ENCODE measurements around the gene PROCA1. TPM values are rescaled to one million over a fixed set of nuclear protein-coding genes. Genes with fewer than 3 reads are reported as not detected.

The PROCA1 gene
- total and polyA plus RNA-seq, 9 of the 15 experiments (the other 6 are each of a cell fraction or from before 2014, with no cell fraction given) = 0.78 to 16.2 (median 5.6) TPM

GRCh38 chr17:28703552-28704218, 8.0 kb downstream of the PROCA1 start (continued):
- TF ChIP-seq ZNF41 (CRISPR knock-in tag; conservative IDR thresholded peaks at IDR 0.05) (no peak), TCF3 (CRISPR knock-in tag; IDR thresholded peaks at IDR 0.05) (no peak), JUND (IDR thresholded peaks at IDR 0.05; ENCODE audit: borderline replicate concordance, low read depth, low read length) (no peak), JUND (tag; IDR thresholded peaks at IDR 0.05; ENCODE audit: borderline replicate concordance, low read depth, low read length) (no peak), CTBP1 (IDR thresholded peaks at IDR 0.05; ENCODE audit: borderline replicate concordance) (no peak), FOSL1 (tag; conservative IDR thresholded peaks at IDR 0.05) (no peak), SMARCB1 (IDR thresholded peaks at IDR 0.05; ENCODE audit: insufficient read length, low read depth) (no peak), SP2 (IDR thresholded peaks at IDR 0.05; ENCODE audit: extremely low read depth, low read depth, low read length, poor library complexity, severe bottlenecking) (no peak), SMARCA4 (IDR thresholded peaks at IDR 0.05) (no peak), MLLT1 (IDR thresholded peaks at IDR 0.05) (no peak), ZBTB1 (CRISPR knock-in tag; IDR thresholded peaks at IDR 0.05; ENCODE audit: borderline replicate concordance, low read depth) (no peak), ZBTB9 (CRISPR knock-in tag; IDR thresholded peaks at IDR 0.05) (no peak), DACH1 (IDR thresholded peaks at IDR 0.05; ENCODE audit: partially characterized antibody) (no peak)
